Measurements from ENCODE around the gene CACNA1I.

CACNA1I gene

DNA sequence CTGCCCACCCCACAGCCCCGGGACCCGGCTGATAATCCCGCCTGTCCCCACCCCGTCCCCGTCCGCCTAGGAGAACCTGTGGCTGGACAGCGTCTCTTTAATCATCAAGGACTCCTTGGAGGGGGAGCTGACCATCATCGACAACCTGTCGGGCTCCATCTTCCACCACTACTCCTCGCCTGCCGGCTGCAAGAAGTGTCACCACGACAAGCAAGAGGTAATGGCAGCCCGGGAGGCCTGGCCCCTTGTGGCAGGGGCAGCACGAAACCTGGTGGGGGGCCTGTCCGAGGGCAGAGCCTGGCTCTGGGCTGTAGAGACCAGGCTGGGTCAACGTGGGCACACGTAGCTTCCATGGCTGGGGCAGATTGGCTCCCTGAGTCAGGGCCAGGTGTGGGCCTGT lies 109.1 kb downstream of the CACNA1I start:
- H3K4me3 ChIP-seq (ENCODE audit: low read depth, low read length): no peak overlapping the region
- DNase-seq (ENCODE audit: low read depth): no peak
- TF ChIP-seq, protein P1, sequence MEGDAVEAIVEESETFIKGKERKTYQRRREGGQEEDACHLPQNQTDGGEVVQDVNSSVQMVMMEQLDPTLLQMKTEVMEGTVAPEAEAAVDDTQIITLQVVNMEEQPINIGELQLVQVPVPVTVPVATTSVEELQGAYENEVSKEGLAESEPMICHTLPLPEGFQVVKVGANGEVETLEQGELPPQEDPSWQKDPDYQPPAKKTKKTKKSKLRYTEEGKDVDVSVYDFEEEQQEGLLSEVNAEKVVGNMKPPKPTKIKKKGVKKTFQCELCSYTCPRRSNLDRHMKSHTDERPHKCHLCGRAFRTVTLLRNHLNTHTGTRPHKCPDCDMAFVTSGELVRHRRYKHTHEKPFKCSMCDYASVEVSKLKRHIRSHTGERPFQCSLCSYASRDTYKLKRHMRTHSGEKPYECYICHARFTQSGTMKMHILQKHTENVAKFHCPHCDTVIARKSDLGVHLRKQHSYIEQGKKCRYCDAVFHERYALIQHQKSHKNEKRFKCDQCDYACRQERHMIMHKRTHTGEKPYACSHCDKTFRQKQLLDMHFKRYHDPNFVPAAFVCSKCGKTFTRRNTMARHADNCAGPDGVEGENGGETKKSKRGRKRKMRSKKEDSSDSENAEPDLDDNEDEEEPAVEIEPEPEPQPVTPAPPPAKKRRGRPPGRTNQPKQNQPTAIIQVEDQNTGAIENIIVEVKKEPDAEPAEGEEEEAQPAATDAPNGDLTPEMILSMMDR (IDR thresholded peaks at IDR 0.05; ENCODE audit: control insufficient read depth, extremely low read depth, insufficient read depth): no peak

DNA sequence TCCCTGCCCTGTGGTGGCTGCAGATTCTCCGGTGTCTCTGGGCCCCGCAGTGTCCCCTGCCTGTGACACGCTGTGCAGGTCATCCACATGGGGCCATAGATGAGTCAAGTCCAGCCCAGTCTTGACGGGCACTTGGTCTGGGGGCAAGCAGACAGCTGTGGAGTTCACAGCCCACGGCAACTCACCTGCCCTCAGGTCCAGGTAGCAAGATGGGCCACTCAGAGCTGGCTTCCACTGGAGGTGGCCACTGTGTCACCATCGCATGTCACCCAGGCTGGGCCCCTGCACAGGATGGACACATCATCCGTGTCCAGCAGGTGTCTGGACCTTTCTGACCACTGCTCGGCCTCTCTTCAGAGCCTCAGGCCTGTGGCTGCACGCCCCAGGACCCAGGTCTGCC lies 109.9 kb downstream of the CACNA1I start:
- H3K4me3 ChIP-seq (ENCODE audit: low read depth, low read length): no peak overlapping the region
- TF ChIP-seq, protein P1 (IDR thresholded peaks at IDR 0.05; ENCODE audit: control insufficient read depth, extremely low read depth, insufficient read depth): no peak
- DNase-seq (ENCODE audit: low read depth): no peak

DNA sequence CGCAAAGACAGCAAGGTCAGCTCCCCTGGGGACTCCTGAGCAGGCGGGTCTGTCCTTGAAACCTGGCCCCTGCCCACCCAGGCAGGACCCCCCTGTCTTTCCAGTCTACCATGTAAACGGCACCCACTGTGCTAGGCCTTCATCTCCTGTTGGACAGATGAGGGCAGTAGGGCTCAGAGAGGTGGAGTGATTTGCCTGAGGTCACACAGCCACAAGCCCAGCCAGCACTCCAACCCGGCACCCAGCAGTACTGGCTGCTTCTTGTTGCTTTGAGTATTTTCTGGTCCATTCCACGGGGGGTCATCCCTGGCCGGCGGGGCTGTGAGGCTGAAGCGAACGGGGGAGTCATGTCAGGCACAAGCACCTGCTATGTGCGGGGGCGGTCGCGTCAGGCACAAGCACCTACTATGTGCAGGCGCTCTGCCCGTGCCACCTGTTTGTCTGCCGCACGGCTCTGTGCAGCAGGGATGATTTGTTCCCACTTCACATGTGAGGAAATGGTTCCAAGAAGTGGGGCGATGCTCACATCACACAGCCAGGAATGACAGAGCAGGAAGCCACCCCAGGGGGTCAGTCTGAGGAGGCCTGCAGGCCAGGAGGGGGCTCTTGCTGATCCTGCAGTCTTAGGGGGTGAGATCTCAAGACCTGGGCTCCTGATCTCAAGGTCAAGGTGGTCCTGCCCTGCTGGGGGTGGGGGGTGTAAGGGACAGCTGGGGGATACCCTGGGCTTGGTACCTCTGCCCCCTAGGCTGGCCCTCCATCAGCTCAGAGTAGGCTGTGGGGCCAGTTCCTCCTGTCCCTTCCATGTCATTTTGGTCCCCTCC lies 110.7 kb downstream of the CACNA1I start:
- no peak overlapping the region for H3K4me3 ChIP-seq (ENCODE audit: low read depth, low read length)
- no peak for DNase-seq (ENCODE audit: low read depth)
- TF ChIP-seq, protein P1 (IDR thresholded peaks at IDR 0.05; ENCODE audit: control insufficient read depth, extremely low read depth, insufficient read depth): no peak

DNA sequence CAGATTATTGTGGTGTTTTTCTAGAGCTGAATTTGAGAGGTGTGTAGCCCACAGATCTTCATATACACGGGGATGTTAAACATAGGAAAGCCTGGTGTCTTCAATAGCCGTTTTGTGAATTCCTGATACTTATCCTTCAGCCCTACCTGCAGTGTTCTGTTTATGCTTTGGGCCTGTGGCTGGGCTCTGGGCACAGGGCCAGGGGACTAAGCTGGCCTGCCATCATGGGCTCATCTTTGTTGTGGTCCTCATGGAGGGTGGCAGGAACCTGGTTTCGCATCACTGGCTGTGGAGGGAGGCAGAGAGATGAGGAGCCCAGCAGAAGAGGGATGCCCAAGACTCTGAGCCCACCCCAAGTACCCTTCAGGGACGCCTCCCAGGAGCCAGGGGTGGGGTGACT lies 112.4 kb downstream of the CACNA1I start:
- no peak overlapping the region for H3K4me3 ChIP-seq (ENCODE audit: low read depth, low read length)
- TF ChIP-seq, protein P1 (IDR thresholded peaks at IDR 0.05; ENCODE audit: control insufficient read depth, extremely low read depth, insufficient read depth): no peak
- DNase-seq (ENCODE audit: low read depth): no peak

DNA sequence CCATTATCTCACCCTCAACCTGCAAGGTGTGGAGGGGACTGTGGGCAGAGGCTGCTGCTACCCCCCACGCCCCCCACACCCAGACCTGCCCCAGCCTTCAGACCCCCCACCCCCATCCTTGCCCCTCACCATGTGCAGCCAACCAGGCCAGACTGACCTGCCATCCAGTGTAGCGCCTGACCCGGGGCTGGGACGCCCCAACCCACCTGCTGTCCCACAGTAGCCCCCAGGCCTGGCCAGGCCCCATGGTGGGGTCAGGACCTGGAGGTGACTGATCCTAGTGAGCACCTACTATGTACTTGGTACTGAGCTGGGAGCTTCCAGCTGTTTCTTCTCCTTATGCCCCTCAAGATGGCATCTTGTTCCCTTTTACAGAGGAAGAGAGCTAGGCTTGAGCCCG lies 113.1 kb downstream of the CACNA1I start:
- TF ChIP-seq, protein P1 (IDR thresholded peaks at IDR 0.05; ENCODE audit: control insufficient read depth, extremely low read depth, insufficient read depth): no peak
- no peak for DNase-seq (ENCODE audit: low read depth)
- no peak overlapping the region for H3K4me3 ChIP-seq (ENCODE audit: low read depth, low read length)

DNA sequence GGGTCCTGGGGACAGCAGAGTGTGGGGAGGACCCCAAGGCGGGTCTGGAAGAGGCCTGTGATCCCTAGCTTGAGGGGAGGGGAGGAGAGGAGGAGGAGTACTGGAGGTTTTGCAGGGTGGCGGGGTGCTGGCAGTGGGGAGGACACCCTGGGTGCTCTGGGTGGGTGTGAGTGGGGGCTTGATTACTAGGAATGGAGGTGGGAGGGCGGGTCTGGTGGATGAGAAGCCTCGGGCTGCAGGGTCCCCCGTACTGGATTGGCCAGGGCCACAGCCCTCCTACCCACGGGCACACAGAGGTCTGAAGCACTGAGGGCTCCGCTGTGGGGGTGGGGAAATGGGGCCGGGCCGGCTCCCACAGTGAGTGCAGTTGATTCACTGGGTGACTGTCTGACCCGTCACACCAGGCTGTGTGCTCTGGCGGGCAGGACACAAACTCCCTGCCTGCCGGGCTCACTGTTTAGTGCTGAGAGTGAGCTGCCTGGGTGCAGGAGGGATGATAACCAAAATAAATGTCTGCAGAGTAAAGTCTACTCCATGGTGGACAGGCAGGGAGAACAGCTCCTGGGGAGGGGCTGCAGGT lies 114.2 kb downstream of the CACNA1I start:
- TF ChIP-seq, protein P1 (IDR thresholded peaks at IDR 0.05; ENCODE audit: control insufficient read depth, extremely low read depth, insufficient read depth): no peak
- DNase-seq (ENCODE audit: low read depth): no peak
- no peak overlapping the region for H3K4me3 ChIP-seq (ENCODE audit: low read depth, low read length)

All from LNCaP clone FGC (cell line).